ENCODE results near the gene CYTH1. TPM values are rescaled to one million over a fixed set of nuclear protein-coding genes. Genes with fewer than 3 reads are reported as not detected.

Gene CYTH1
- total and polyA plus RNA-seq, 7 donors = 18.7 to 40.4 (median 29.8) TPM

- intact Hi-C loops (cut with DNase I) = no loop called here
- Histone ChIP-seq H3K4me3 (no peak overlapping the region), H3K27ac (peak overlapping the region; percentile 55), H3K9me3 (no peaks in the 10 kb centered on the region), H3K36me3 (ENCODE audit: insufficient read depth in 1 of 2, low read depth in 1 of 2) (no peaks in the 10 kb centered on the region), H3K27me3 (ENCODE audit: insufficient read depth in 3 of 3, low read length in 2 of 3) (no peaks in the 10 kb centered on the region), H3K4me1 (peaks cover 21% of the 10 kb centered on the region)
- DNase-seq (no peak), ATAC-seq (no peak)
- WGBS, 3 donors = 88 to 91% (median 89%) methylated on average over 12 of the region's 12 CpGs
- no peak for TF ChIP-seq CTCF (IDR thresholded peaks at IDR 0.05)
Observed at GRCh38 chr17:78785011-78785662, 3.1 kb upstream of the CYTH1 start.

GRCh38 chr17:78784352-78784751, 2.3 kb upstream of the CYTH1 start:
- Histone ChIP-seq H3K4me3 (no peak overlapping the region), H3K36me3 (ENCODE audit: insufficient read depth in 1 of 2, low read depth in 1 of 2) (no peaks in the 10 kb centered on the region), H3K27ac (peak overlapping the region; percentile 95), H3K27me3 (ENCODE audit: insufficient read depth in 3 of 3, low read length in 2 of 3) (no peaks in the 10 kb centered on the region), H3K4me1 (peaks cover 20% of the 10 kb centered on the region), H3K9me3 (no peaks in the 10 kb centered on the region)
- 92 to 95% (median 92%) methylated on average over 6 of the region's 6 CpGs for WGBS, 3 donors
- ATAC-seq (no peak), DNase-seq (no peak)
- no peak for TF ChIP-seq CTCF (IDR thresholded peaks at IDR 0.05)
- intact Hi-C loops (cut with DNase I) = loop anchor here (5.0 kb wide), 3 partner anchors 47 to 67 kb away; no protein-coding TSS in a partner anchor

- Histone ChIP-seq H3K36me3 (ENCODE audit: insufficient read depth in 1 of 2, low read depth in 1 of 2) (no peaks in the 10 kb centered on the region), H3K4me3 (no peak overlapping the region), H3K27ac (peak overlapping the region; percentile 95), H3K9me3 (no peaks in the 10 kb centered on the region), H3K27me3 (ENCODE audit: insufficient read depth in 3 of 3, low read length in 2 of 3) (no peaks in the 10 kb centered on the region), H3K4me1 (peaks cover 17% of the 10 kb centered on the region)
- DNase-seq (no peak), ATAC-seq (no peak)
- no peak for TF ChIP-seq CTCF (IDR thresholded peaks at IDR 0.05)
- 62 to 69% (median 65%) methylated on average over 5 to 7 of the region's 7 CpGs for WGBS, 3 donors
- intact Hi-C loops (cut with DNase I) = loop anchor here (5.0 kb wide), 3 partner anchors 47 to 67 kb away; no protein-coding TSS in a partner anchor
Observed at GRCh38 chr17:78783711-78784324, 1.7 kb upstream of the CYTH1 start.

GRCh38 chr17:78781104-78781892, 775 bp downstream of the CYTH1 start:
- peak; percentile 60 to 82 for DNase-seq
- H3K27ac ChIP-seq = peak overlapping the region; percentile 92
- H3K9me3 ChIP-seq = no peaks in the 10 kb centered on the region
- H3K27me3 ChIP-seq (ENCODE audit: insufficient read depth in 3 of 3, low read length in 2 of 3) = no peaks in the 10 kb centered on the region
- 2 to 3% (median 2%) methylated on average over 57 to 68 of the region's 68 CpGs for WGBS, 3 donors
- H3K36me3 ChIP-seq (ENCODE audit: insufficient read depth in 1 of 2, low read depth in 1 of 2) = no peaks in the 10 kb centered on the region
- no peak for TF ChIP-seq CTCF (IDR thresholded peaks at IDR 0.05)
- H3K4me3 ChIP-seq = peak overlapping the region; percentile 95
- peak; percentile 9 to 42 (median 33) for ATAC-seq
- H3K4me1 ChIP-seq = peaks cover 20% of the 10 kb centered on the region
- intact Hi-C loops (cut with DNase I) = loop anchor here (5.0 kb wide), 3 partner anchors 44 to 64 kb away; no protein-coding TSS in a partner anchor
